GM12865 (cell line): ENCODE measurements around the gene RPUSD4.

Experiments used
- DNase-seq: peaks from one replicate; pipeline ENCODE4 v3.0.0; 2010; ENCODE audit warnings: low read depth
- H3K4me3 ChIP-seq: 2 replicates; pipeline ENCODE4 v1.5.1; 2011; ENCODE audit warnings: mild to moderate bottlenecking, low read depth, low read length, control low read depth
- CTCF ChIP-seq: IDR thresholded peaks from 2 replicates; pipeline ENCODE4 v1.5.1; 2011; ENCODE audit warnings: low read length, control low read depth, low read depth, inconsistent platforms; ENCODE audit not compliant: insufficient read depth; ENCODE audit errors: missing control alignments

Gene RPUSD4

GRCh38 chr11:126214441-126214840 lies 3.0 kb upstream of the RPUSD4 start:
- no peak for TF ChIP-seq CTCF
- no peak for DNase-seq
- H3K4me3 ChIP-seq, result no peak overlapping the region

- no peak for TF ChIP-seq CTCF
- no peak for DNase-seq
- H3K4me3 ChIP-seq, result peak overlapping the region; percentile 99
Observed at GRCh38 chr11:126212089-126212660, 725 bp upstream of the RPUSD4 start.

GRCh38 chr11:126210871-126211235 lies 597 bp downstream of the RPUSD4 start:
- no peak for DNase-seq
- H3K4me3 ChIP-seq, result peak overlapping the region; percentile 99
- TF ChIP-seq CTCF, result no peak

- no peak for TF ChIP-seq CTCF
- no peak overlapping the region for H3K4me3 ChIP-seq
- no peak for DNase-seq
Observed at GRCh38 chr11:126207896-126208295, 3.6 kb downstream of the RPUSD4 start.

- no peak for DNase-seq
- no peak for TF ChIP-seq CTCF
- H3K4me3 ChIP-seq, result no peak overlapping the region
Observed at GRCh38 chr11:126205359-126205758, 6.1 kb downstream of the RPUSD4 start.

GRCh38 chr11:126202646-126203359 lies 8.6 kb downstream of the RPUSD4 start:
- DNase-seq, result no peak
- no peak for TF ChIP-seq CTCF
- no peak overlapping the region for H3K4me3 ChIP-seq

GRCh38 chr11:126198648-126199047 lies 12.8 kb downstream of the RPUSD4 start:
- no peak overlapping the region for H3K4me3 ChIP-seq
- no peak for TF ChIP-seq CTCF
- DNase-seq, result no peak
